OCI-LY7 (cell line): ENCODE measurements around the gene TMEM243.
"Not testable (repeated sequence)": the region's sequence is repeated elsewhere in the genome, so short reads cannot be mapped to it uniquely, and the experiment has no call there.

ENCODE experiments used
- CTCF ChIP-seq: fragments of 200-600 bp; sonication (generic); conservative IDR thresholded peaks from 2 replicates; pipeline ENCODE4 v1.5.1; 2014; ENCODE audit warnings: mild to moderate bottlenecking, antibody characterized with exemption, low read length, moderate library complexity, mixed read lengths
- EZH2phosphoT487 ChIP-seq: fragments of 200-600 bp; sonication (generic); IDR thresholded peaks from 2 replicates; pipeline ENCODE4 v1.6.1; 2018; ENCODE audit warnings: low read depth, borderline replicate concordance, mild to moderate bottlenecking, mixed run types, antibody characterized with exemption, low read length, moderate library complexity, mixed read lengths

GRCh38 chr7:87203929-87204328, 15.6 kb downstream of the TMEM243 start:
- not testable (repeated sequence) for TF ChIP-seq CTCF, EZH2phosphoT487
